NCI-H146 treated with DMSO at 0.1 percent for 48 hours (cell line): ENCODE measurements around the gene EEF2.
A peak's percentile ranks its signal among the peaks of the same experiment; 100 is the strongest.
"Not testable (repeated sequence)": the region's sequence is repeated elsewhere in the genome, so short reads cannot be mapped to it uniquely, and the experiment has no call there.

Source experiments
- DNase-seq: peaks from one replicate; lab custom pipeline; 2025; ENCODE audit not compliant: unreplicated experiment; lab: John Stamatoyannopoulos, UW

Gene EEF2

DNA sequence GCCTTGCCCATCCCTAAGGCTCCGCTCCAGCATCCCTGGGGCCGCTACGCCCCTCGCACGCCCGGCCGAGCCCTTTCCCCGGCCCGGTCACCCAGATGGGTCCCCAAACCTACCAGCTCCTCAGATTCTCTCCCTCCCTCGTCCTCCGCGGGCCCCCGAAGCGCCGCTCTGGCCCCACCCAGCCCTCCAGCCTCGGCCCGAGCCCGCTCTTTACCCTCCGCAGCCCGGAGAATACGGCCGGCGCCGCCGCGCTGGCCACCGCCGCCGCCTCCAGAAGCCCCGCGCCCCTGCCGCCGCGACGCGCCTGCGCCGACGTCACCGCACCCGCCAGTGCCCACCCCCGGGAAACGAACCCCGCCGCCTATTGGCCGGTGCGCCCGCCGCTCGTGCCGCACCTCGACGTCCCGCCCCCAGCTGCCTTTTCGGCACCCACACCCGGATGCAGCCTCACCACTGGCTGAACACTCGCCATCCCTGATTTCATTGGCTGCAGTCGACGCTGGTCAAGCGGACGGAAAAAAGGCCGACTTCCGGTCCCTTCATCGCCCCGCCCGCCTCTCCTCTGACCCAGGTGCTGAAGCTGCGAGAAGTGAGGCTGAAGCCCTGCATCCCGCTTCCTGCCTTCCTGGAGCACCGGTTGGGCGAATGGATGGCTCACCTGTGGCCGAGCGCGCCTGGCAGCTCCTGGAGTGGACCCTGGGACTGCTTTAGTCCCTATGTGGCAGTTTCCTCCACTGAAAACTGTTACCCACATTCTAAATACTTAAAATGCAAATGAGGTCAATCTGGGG lies 14.3 kb downstream of the EEF2 start, which contains the start of gene DAPK3:
TSS of gene DAPK3 (minus strand) at position 292 of the 791 bp plus-strand sequence. CDS start 1,364 bp downstream, outside the sequence.
- DNase-seq, result peak; percentile 91

- DNase-seq, result no peak
Measured at GRCh38 chr19:3970313-3970807, 14.9 kb downstream of the EEF2 start.

DNA sequence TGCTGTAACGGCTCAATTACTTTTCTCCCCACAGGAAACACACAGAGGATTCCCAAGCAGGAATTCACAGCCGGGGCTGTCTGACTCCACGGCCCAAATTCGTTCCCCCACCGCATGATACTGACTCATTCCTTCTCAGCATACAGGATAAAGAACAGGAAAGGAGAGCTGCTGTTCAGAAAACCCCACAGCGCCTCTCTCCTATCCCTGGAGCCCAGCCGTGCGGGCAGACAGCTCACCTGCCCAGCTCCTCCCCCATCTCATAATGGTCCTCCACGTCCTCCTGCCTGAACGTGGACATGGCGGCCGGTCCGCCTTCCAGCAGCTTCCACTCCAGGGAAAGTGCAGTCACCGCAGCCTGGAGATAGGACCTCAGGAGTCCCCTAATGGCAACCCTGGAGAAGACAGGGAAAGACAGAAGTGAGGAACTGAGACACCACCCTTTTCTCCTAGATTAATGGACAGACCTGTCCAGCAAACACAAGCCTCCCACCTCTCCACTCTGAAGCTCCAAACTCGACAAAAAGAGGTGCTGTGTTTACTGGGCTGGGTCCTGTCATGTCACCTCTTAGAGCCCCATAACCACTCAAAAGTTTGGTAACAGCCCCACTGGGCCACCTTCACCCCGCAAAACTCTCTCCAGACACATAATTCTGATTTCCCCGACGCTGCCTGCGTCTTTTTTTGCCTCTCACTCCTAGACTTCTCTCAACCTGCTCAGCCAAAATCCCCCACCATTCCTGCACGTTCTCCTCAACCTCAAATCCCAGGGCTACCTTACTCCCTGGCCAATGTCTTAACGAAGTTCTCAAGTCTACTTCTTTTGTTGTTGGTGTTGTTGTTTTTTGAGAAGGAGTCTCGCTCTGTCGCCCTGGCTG lies 15.6 kb downstream of the EEF2 start:
- no peak for DNase-seq

DNA sequence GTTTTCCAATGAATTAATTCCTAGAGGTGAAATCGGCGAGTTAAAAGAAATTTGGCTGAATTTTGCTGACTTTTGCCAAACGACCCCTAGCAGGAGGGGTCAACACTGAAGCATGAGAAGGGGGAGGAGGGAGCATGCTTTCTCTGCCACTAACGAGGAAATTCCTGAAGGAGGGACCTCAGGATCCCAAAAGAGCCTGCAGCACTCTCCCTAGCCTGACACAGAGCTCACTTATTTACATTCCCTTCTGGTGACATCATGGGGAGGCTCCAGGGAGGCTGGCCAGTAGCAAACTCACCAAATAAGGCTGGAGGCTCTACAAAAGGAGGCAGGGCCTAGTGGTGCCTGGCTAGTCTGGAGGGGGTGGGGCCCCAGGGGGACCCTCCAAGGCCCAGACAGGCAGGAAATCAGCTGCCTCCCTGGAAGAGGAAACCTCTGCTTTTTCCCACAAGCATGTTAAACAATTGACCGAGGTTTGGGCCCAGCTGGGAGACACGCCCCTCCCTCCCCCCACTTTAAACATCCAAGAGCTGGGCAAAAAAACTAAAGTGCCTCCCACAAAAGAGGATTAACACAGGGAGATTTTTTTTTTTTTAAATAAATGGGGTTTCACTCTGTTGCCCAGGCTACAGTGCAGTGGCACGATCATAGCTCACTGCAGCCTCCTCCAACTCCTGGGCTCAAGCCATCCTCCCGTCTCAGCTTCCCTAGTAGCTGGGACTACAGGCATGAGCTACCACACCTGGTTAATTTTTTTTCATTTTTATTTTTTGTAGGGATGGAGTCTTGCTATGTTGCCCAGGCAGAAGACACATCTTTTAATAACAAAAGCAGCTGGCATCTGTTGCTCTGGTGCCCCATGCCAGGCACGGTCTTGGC lies 16.5 kb downstream of the EEF2 start:
- no peak for DNase-seq

- not testable (repeated sequence) for DNase-seq
Measured at GRCh38 chr19:3967983-3968382, 17.3 kb downstream of the EEF2 start.

DNA sequence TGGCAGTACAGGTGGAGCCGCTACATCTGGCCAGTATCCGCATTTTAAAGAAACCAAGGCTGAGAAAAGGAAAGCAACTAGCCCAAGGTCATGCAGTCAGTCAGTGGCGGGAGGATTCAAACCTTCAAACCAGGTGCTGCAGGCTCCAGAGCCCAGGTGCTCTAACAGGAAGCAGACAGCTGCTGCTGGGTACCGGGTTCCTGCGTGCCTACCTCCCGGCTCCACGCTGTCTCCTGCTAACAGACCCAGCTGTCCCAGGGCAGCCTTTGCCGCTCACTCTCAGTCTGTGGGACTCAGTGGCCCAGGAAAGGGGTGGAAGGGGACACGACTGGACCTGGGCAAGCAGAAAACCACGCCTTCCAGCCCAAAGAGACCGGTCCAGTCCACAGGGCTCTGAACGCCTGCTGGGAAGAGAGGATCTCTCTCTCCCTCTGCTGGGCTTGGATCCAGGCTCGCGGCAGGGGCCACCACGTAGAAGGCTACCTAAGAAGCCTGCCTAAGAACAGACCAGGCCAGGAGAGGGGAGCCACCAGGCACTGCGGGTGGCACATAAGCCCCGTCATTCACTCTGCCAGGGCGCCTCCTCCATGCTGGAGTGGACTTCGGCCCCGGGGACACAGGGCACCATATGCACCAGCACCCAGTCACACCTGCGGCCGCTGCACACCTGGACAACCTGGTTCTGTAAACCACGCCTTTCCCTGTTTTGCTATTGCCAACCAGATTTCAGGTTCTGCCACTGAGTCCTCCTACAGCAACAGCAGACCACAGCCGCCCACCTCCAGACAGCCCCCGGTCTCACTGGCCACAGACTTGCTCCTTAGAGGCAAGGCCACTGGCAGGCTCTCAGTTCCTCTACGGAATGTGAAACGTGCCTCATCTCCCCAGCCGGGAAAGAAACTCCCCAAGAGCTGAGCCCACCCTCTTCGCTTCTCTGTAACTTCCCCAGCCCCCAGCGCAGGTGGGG lies 18.9 kb downstream of the EEF2 start:
- DNase-seq, result no peak

GRCh38 chr19:3964256-3965194 lies 20.7 kb downstream of the EEF2 start:
- DNase-seq, result no peak

- no peak for DNase-seq
Measured at GRCh38 chr19:3963458-3964255, 21.6 kb downstream of the EEF2 start.

GRCh38 chr19:3961007-3961406 lies 24.3 kb downstream of the EEF2 start:
- DNase-seq, result no peak

DNA sequence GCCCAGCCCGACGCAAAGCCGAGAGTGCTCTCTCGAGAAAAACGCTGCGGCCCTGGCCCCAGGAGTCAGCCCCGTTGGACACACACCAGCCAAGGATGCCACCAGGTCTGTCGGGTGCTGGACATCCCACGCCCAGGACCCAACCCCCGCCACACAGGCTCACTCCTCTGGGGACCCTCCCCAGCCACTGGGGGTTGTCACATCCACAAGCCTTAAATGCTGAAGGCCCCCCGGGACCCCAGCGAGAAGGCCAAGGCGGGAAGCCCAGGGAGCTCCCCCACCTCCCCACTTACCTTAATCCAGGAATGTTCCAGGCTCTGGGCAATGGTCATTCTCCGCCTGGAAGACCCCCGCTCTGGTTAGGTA lies 25.5 kb downstream of the EEF2 start:
- DNase-seq, result no peak

- no peak for DNase-seq
Measured at GRCh38 chr19:3958836-3959765, 26.2 kb downstream of the EEF2 start.

DNA sequence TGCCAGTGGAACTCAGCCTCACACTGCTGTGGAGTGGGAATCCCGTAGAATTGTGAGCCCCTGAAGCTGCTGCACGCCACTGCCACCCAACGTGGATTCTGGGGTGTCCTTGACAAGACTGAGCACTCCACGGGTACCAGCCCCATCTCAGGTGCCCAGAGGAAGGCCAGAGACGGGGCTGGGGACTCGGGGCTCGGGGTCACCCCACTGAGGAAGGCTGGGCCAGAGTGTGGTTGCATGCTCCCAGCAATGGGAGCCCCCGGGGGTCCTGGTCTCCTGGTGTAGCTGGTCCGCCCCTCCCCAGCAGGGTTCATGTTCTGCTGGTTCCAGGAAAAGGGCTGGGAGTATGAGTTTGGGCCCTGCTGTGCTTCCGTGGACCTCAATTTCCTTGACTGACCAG lies 29.6 kb downstream of the EEF2 start:
- DNase-seq, result no peak

DNA sequence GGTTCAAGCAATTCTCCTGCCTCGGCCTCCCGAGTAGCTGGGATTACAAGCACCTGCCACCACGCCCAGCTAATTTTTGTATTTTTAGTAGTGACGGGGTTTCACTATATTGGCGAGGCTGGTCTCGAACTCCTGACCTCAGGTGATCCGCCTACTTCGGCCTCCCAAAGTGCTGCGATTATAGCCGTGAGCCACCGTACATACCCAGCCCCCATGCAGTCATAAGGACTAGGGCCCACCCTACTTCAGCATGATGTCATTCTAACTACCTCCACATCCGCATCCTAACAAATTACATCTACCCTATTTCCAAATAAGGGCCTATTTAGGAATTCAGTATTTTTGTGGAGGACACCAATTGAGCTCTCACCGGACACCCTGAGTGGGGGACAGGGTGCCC lies 30.0 kb downstream of the EEF2 start:
- DNase-seq, result not testable (repeated sequence)

- DNase-seq, result no peak
Measured at GRCh38 chr19:3954107-3954506, 31.2 kb downstream of the EEF2 start.

DNA sequence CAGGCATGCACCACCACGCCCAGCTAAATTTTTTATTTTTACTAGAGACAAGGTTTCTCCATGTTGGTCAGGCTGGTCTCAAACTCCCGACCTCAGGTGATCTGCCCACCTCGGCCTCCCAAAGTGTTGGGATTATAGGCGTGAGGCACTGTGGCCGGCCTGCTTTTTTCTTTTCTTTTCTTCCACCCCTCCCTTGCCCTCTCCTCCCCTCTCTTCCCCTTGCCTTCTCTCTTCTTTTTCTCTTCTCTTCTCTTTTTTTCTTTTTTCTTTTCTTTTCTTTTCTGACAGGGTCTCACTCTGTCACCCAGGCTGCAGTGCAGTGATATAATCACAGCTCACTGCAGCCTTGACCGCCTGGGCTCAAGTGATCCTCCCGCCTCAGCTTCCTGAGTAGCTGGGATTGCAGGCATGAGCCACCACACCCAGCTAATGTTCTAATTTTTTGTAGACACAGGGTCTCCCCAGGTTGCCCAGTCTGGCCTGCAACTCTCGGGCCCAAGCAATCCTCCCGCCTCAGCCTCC lies 32.4 kb downstream of the EEF2 start:
- not testable (repeated sequence) for DNase-seq
